Measurements from ENCODE around the gene PLXNA3. TPM values are rescaled to one million over a fixed set of nuclear protein-coding genes. Genes with fewer than 3 reads are reported as not detected.

Gene PLXNA3
- total and polyA plus RNA-seq, 2 donors from 2014 or later: 4.9 to 40.5 TPM

DNA sequence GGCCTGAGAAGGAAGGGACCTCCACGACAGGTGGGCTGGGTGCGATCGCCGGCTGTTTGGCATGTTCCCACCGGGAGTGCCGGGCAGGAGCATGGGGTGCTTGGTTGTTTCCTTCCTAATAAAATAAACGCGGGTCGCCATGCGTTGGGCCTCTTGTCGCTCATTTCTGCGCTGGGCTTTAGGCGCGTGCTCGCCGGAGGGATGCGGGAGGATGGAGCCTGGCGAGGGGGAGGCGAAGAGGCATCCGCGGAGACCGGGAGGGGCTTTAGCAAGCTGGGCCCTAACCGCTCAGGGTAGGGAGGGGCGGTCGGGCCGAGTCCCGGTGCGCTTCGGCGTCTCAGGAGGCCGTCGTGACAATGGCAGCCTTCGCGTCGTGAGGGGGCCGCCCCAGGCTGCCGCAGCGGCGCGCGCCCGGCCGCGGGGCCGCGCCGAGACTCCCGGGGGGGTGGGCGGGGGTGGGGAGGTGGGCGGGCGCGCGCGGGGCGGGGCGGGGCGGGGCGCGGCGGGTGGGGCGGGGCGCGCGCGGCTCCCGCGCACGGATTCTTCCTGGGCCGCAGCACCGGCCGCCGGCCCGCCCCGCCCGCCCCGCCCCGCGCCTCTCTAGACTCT is 21.6 kb upstream of the PLXNA3 start:
- FAIRE-seq (no peak), DNase-seq (peak in 4 of 5 donors; percentile 36 to 70 (median 48))
- intact Hi-C loops (cut with DNase I): no loop called here
- Histone ChIP-seq H3K4me1 (ENCODE audit: control insufficient read depth in 2 of 3, insufficient read depth in 2 of 3, low read depth in 1 of 3, low read length in 3 of 3) (peaks cover 0 to 10% (median 3%) of the 10 kb centered on the region in 3 donors), H3K36me3 (ENCODE audit: control insufficient read depth in 2 of 3, insufficient read depth in 3 of 3, low read length in 3 of 3) (peaks cover 0 to 13% (median 6%) of the 10 kb centered on the region in 3 donors), H3K9ac (ENCODE audit: low read length in 3 of 3) (no peak overlapping the region), H3K4me3 (ENCODE audit: low read length in 3 of 3) (peak overlapping the region in 1 of 3 donors; percentile 39), H3K27ac (ENCODE audit: low read depth in 2 of 2, low read length in 2 of 2) (peak overlapping the region; percentile 51 to 75), H3K27me3 (ENCODE audit: control insufficient read depth, insufficient read depth, low read length) (no peaks in the 10 kb centered on the region), H3K9me3 (ENCODE audit: control insufficient read depth in 2 of 3, insufficient read depth in 1 of 3, low read length in 3 of 3) (no peaks in the 10 kb centered on the region)
- TF ChIP-seq, protein P1, sequence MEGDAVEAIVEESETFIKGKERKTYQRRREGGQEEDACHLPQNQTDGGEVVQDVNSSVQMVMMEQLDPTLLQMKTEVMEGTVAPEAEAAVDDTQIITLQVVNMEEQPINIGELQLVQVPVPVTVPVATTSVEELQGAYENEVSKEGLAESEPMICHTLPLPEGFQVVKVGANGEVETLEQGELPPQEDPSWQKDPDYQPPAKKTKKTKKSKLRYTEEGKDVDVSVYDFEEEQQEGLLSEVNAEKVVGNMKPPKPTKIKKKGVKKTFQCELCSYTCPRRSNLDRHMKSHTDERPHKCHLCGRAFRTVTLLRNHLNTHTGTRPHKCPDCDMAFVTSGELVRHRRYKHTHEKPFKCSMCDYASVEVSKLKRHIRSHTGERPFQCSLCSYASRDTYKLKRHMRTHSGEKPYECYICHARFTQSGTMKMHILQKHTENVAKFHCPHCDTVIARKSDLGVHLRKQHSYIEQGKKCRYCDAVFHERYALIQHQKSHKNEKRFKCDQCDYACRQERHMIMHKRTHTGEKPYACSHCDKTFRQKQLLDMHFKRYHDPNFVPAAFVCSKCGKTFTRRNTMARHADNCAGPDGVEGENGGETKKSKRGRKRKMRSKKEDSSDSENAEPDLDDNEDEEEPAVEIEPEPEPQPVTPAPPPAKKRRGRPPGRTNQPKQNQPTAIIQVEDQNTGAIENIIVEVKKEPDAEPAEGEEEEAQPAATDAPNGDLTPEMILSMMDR (IDR thresholded peaks at IDR 0.05; ENCODE audit: borderline replicate concordance, extremely low read depth, insufficient read depth): no peak

GRCh38 chrX:154436983-154437752 is 20.9 kb upstream of the PLXNA3 start, which contains the start of gene GDI1:
Gene GDI1 (plus strand): TSS chrX:154437154. CDS start chrX:154437255, 101 bp downstream.
- DNase-seq (peak; percentile 37 to 77 (median 54)), FAIRE-seq (no peak)
- no peaks in the 10 kb centered on the region for H3K27me3 ChIP-seq (ENCODE audit: control insufficient read depth, insufficient read depth, low read length)
- intact Hi-C loops (cut with DNase I): no loop called here
- H3K9ac ChIP-seq (ENCODE audit: low read length in 3 of 3): peak within 1 kb of the TSS in 2 of 3 donors; percentile 49 to 51
- H3K27ac ChIP-seq (ENCODE audit: low read depth in 2 of 2, low read length in 2 of 2): peak within 1 kb of the TSS; percentile 51 to 75
- H3K9me3 ChIP-seq (ENCODE audit: control insufficient read depth in 2 of 3, insufficient read depth in 1 of 3, low read length in 3 of 3): no peaks in the 10 kb centered on the region
- H3K4me1 ChIP-seq (ENCODE audit: control insufficient read depth in 2 of 3, insufficient read depth in 2 of 3, low read depth in 1 of 3, low read length in 3 of 3): peaks cover 0 to 10% (median 3%) of the 10 kb centered on the region in 3 donors
- peaks cover 0 to 13% (median 4%) of the 10 kb centered on the region in 3 donors for H3K36me3 ChIP-seq (ENCODE audit: control insufficient read depth in 2 of 3, insufficient read depth in 3 of 3, low read length in 3 of 3)
- TF ChIP-seq, protein P1 (IDR thresholded peaks at IDR 0.05; ENCODE audit: borderline replicate concordance, extremely low read depth, insufficient read depth): no peak
- peak within 1 kb of the TSS; percentile 55 to 63 (median 58) for H3K4me3 ChIP-seq (ENCODE audit: low read length in 3 of 3)

GRCh38 chrX:154437971-154438893 is 19.8 kb upstream of the PLXNA3 start:
- intact Hi-C loops (cut with DNase I): no loop called here
- Histone ChIP-seq H3K27me3 (ENCODE audit: control insufficient read depth, insufficient read depth, low read length) (no peaks in the 10 kb centered on the region), H3K4me1 (ENCODE audit: control insufficient read depth in 2 of 3, insufficient read depth in 2 of 3, low read depth in 1 of 3, low read length in 3 of 3) (peaks cover 0 to 10% (median 3%) of the 10 kb centered on the region in 3 donors), H3K9ac (ENCODE audit: low read length in 3 of 3) (peak overlapping the region in 2 of 3 donors; percentile 19 to 51), H3K27ac (ENCODE audit: low read depth in 2 of 2, low read length in 2 of 2) (no peak overlapping the region), H3K9me3 (ENCODE audit: control insufficient read depth in 2 of 3, insufficient read depth in 1 of 3, low read length in 3 of 3) (no peaks in the 10 kb centered on the region), H3K36me3 (ENCODE audit: control insufficient read depth in 2 of 3, insufficient read depth in 3 of 3, low read length in 3 of 3) (peaks cover 0 to 12% (median 4%) of the 10 kb centered on the region in 3 donors), H3K4me3 (ENCODE audit: low read length in 3 of 3) (peak overlapping the region; percentile 49 to 63 (median 58))
- DNase-seq: peak in 2 of 5 donors; percentile 23 to 60
- TF ChIP-seq, protein P1 (IDR thresholded peaks at IDR 0.05; ENCODE audit: borderline replicate concordance, extremely low read depth, insufficient read depth): no peak
- no peak for FAIRE-seq
